Right atrium auricular region (tissue), 2 donors: ENCODE data around the gene TTLL11. TPM values are rescaled to one million over a fixed set of nuclear protein-coding genes. Genes with fewer than 3 reads are reported as not detected.

Experiments used
- DNase-seq: peaks from one replicate; pipeline ENCODE4 v3.0.0-alpha.2; 2019; ENCODE audit warnings: low spot score
- H3K27ac ChIP-seq, 2 donors: fragments of 200-600 bp; sonication (generic); 1 replicate in 1 of 2; 2 replicates in 1 of 2; pipeline ENCODE4 v1.5.1; 2016 to 2019
- H3K27me3 ChIP-seq, 2 donors: fragments of 200-600 bp; sonication (generic); one replicate each; pipeline versions ENCODE4 v1.5.1 to v1.6.0; 2017 to 2019
- H3K36me3 ChIP-seq: fragments of 200-600 bp; sonication (generic); one replicate; pipeline ENCODE4 v1.5.1; 2016
- H3K4me1 ChIP-seq, 2 donors: fragments of 200-600 bp; sonication (generic); one replicate each; pipeline versions ENCODE4 v1.5.1 to v1.6.0; 2017 to 2019
- H3K4me3 ChIP-seq, 2 donors: fragments of 200-600 bp; sonication (generic); 1 replicate in 1 of 2; 2 replicates in 1 of 2; pipeline ENCODE4 v1.5.1; 2017 to 2019; ENCODE audit warnings: mild to moderate bottlenecking in 1 of 2, moderate library complexity in 1 of 2
- H3K9me3 ChIP-seq, 2 donors: fragments of 200-600 bp; sonication (generic); one replicate each; pipeline ENCODE4 v1.5.1; 2019
- CTCF ChIP-seq, 2 donors: fragments of 200-600 bp; sonication (generic); IDR thresholded peaks; one replicate each; pipeline ENCODE4 v1.5.1; 2019; ENCODE audit warnings: antibody characterized with exemption in 2 of 2
- total RNA-seq, 2 donors: library from RNA; depleted of rRNA; stranded (reverse); fragments of >200 nt; gene quantifications; one replicate each; pipeline ENCODE4 v1.1.0, GENCODE V29; 2016

Gene TTLL11
- total RNA-seq, 2 donors from 2014 or later = 5.9 to 7.8 TPM

GRCh38 chr9:121997791-121998190, 95.3 kb downstream of the TTLL11 start:
- peak; percentile 54 for DNase-seq
- no peak for TF ChIP-seq CTCF (IDR thresholded peaks at IDR 0.05)
- H3K36me3 ChIP-seq = no peaks in the 10 kb centered on the region
- no peaks in the 10 kb centered on the region for H3K9me3 ChIP-seq
- no peak overlapping the region for H3K27ac ChIP-seq
- H3K27me3 ChIP-seq = no peaks in the 10 kb centered on the region
- no peak overlapping the region for H3K4me3 ChIP-seq
- H3K4me1 ChIP-seq = peaks cover 0 to 22% of the 10 kb centered on the region in 2 donors

GRCh38 chr9:121996783-121997182, 96.3 kb downstream of the TTLL11 start:
- peaks cover 0 to 14% of the 10 kb centered on the region in 2 donors for H3K4me1 ChIP-seq
- H3K9me3 ChIP-seq = no peaks in the 10 kb centered on the region
- no peaks in the 10 kb centered on the region for H3K27me3 ChIP-seq
- no peak overlapping the region for H3K27ac ChIP-seq
- no peak for TF ChIP-seq CTCF (IDR thresholded peaks at IDR 0.05)
- no peaks in the 10 kb centered on the region for H3K36me3 ChIP-seq
- DNase-seq = no peak
- no peak overlapping the region for H3K4me3 ChIP-seq

- H3K36me3 ChIP-seq = no peaks in the 10 kb centered on the region
Observed at GRCh38 chr9:121995997-121996396, 97.1 kb downstream of the TTLL11 start.

GRCh38 chr9:121992571-121993212, 100.4 kb downstream of the TTLL11 start:
- Histone ChIP-seq H3K9me3 (no peaks in the 10 kb centered on the region), H3K4me1 (peaks cover 0 to 5% of the 10 kb centered on the region in 2 donors), H3K27me3 (no peaks in the 10 kb centered on the region), H3K27ac (no peak overlapping the region), H3K4me3 (no peak overlapping the region), H3K36me3 (no peaks in the 10 kb centered on the region)
- DNase-seq = peak; percentile 75
- TF ChIP-seq CTCF (IDR thresholded peaks at IDR 0.05) = peak; percentile 63 to 90

More at GRCh38 chr9:121995997-121996396, 97.1 kb downstream of the TTLL11 start:
- Histone ChIP-seq H3K4me3 (no peak overlapping the region), H3K27ac (no peak overlapping the region), H3K4me1 (peaks cover 0 to 12% of the 10 kb centered on the region in 2 donors), H3K9me3 (no peaks in the 10 kb centered on the region), H3K27me3 (no peaks in the 10 kb centered on the region)
- no peak for DNase-seq
- no peak for TF ChIP-seq CTCF (IDR thresholded peaks at IDR 0.05)

- peaks cover 0 to 8% of the 10 kb centered on the region in 2 donors for H3K4me1 ChIP-seq
- no peaks in the 10 kb centered on the region for H3K27me3 ChIP-seq
- TF ChIP-seq CTCF (IDR thresholded peaks at IDR 0.05) = no peak
- H3K9me3 ChIP-seq = no peaks in the 10 kb centered on the region
- no peaks in the 10 kb centered on the region for H3K36me3 ChIP-seq
- no peak overlapping the region for H3K27ac ChIP-seq
- DNase-seq = no peak
- no peak overlapping the region for H3K4me3 ChIP-seq
Observed at GRCh38 chr9:121991307-121991661, 101.8 kb downstream of the TTLL11 start.
